ENCODE data around the gene ZMIZ1.
A peak's percentile ranks its signal among the peaks of the same experiment; 100 is the strongest.

Gene ZMIZ1

DNA sequence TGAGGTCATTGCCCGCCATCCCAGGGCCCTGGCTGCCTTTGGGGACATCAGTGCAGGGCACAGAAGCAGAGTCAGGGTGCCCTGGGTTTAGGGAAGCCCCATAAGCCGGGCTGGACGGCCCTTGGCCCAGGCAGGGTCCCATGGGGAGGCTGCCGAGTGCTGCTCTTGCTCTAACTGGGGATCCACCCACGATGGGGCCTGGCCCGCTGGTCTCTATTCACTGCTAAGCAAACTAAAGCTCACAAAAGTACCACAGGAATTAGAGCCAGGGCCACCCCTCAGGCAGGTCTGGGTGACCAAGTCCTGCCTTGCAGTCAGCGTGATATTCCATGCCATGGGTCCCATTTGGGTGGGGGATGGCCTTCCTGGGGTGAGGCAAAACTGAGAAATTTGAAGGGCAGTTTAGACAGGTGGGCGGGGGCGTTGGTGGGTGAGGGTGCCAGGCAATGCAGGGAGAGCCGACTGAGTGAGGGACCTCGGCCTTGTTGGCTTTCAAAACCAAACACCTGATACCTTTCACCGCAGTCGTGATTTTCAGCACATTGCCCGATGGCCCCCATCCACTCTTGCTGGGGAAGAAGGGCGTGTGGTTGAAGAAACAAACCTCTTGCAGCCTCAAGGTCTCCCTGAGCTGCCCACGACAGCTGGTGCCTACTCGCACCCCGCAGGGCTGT, 185.7 kb downstream of the ZMIZ1 start:
- no peak for DNase-seq

- DNase-seq: no peak
Measured at GRCh38 chr10:79255007-79255507, 186.3 kb downstream of the ZMIZ1 start.

GRCh38 chr10:79256264-79256806, 187.6 kb downstream of the ZMIZ1 start:
- no peak for DNase-seq

DNA sequence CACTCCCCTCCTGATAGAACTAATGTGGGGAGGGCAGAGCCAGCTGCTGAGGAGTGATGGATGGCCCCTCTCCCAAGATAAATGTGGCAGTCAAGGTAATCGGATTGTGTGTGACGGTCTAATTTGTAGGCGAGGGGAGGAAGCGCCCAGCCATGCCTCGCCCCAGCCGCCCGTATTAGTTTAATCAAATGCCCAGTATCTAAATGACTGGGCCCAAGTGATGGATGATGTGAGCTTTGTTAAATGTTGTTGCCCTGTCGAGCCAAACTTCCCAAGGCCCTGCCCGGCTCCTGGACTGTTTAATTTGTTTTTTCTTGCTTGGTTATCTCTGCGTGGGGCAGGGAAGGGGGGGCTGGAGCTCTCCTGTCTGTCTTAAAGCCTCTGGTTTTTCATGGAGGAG, 190.1 kb downstream of the ZMIZ1 start:
- DNase-seq: no peak

GRCh38 chr10:79259834-79260233, 191.1 kb downstream of the ZMIZ1 start:
- DNase-seq: no peak

- no peak for DNase-seq
Measured at GRCh38 chr10:79260811-79261740, 192.3 kb downstream of the ZMIZ1 start.

DNA sequence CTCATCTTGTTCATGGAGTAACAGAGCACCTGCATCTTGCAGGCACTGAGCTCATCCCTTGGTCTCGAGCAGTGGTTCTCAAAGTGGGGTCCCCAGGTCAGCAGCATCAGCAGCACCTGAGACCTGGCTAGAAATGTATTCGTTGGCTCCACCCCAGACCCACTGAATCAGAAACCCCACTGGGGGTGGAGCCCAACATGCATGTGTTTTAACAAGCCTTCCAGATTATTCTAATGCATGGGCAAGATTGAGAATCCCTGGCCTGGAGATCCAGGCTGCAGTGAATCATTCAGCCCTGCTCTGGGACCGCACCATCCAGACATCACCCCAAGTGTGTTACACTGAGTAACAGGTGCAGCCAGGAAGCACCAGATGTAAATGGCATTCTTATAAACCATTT, 193.4 kb downstream of the ZMIZ1 start:
- DNase-seq: no peak

- no peak for DNase-seq
Measured at GRCh38 chr10:79262959-79263746, 194.4 kb downstream of the ZMIZ1 start.

- no peak for DNase-seq
Measured at GRCh38 chr10:79263939-79264338, 195.2 kb downstream of the ZMIZ1 start.

DNA sequence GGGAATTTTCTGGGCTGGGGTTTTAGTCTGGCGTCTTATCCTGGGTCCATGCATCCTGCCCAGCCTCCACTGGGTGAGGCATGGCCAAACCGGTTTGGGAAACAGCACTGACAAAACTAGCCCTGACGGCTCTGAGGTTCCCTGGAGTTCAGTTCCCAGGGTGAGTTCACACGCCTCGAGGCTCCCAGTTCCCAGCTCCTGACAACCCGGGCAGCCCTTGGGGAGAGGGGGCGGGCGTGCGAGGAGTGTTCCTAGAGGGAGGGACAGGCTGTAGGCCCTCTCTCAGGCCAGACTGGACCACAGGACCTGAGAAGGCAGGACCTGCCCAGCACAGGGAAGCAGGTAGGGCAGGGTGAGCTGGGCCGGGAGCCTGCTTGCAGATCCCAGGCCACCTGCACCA, 196.2 kb downstream of the ZMIZ1 start:
- no peak for DNase-seq

- peak; percentile 78 for DNase-seq
Measured at GRCh38 chr10:79266084-79266483, 197.3 kb downstream of the ZMIZ1 start.

DNA sequence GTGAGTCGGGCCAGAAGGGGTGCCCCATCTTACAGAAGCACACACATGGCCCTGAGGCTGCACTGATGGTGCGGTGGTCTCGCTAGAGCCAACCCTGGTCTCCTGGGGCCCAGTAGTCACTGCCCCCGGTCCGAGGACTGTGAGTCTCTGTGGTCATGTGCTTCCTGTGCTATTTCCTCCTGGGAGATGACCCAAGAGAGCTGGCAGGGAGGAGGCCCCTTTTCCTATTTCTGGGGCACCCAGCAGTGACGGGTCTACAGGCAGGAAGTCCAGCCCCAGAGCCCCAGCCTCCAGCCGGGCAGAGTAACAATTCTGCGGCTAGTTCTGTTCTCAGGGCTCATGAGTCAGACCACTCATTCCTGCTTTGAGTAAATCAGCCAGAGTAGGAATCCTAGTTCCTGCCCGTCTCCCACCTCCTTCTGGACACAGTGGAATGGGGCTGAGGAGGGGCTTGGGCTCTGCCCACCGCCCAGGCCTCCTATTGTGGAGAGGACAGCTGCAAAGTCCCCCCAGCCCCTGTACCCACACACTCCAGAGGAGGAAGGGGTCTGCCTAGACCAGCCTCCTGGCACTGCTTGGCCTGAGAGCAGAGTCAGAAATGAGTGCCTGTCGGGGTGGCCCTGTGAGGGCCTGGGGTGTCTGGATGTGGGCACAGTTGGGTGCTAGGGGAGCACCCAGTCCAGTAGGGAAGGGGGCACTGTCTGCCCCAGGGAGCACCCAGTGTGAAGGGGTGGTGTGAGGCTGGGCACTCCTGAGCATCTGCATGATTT, 198.0 kb downstream of the ZMIZ1 start:
- DNase-seq: peak; percentile 96

- peak; percentile 44 for DNase-seq
Measured at GRCh38 chr10:79267499-79267898, 198.7 kb downstream of the ZMIZ1 start.

- DNase-seq: peak; percentile 74
Measured at GRCh38 chr10:79268161-79268601, 199.4 kb downstream of the ZMIZ1 start.

GRCh38 chr10:79268742-79269141, 200.0 kb downstream of the ZMIZ1 start:
- no peak for DNase-seq

DNA sequence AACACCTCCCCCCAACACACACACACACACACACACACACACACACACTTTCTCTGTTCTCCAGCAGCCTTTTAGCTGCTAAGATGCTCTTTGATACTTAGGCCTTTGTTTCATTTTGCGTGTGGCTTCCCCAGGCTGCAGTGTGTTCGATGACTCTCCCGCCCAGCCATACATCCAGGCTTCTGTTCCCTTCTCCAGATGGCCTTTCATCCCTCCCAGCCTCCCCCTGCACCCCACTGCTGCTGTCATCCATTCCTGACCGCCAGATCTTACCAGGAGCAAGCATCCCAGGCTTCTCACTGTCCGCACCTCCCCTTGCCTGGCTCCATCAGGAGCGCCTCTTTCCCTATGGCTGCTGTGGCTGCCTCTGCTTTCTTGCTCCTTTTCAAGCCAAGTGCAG, 200.7 kb downstream of the ZMIZ1 start:
- no peak for DNase-seq

- no peak for DNase-seq
Measured at GRCh38 chr10:79269969-79270368, 201.2 kb downstream of the ZMIZ1 start.

DNA sequence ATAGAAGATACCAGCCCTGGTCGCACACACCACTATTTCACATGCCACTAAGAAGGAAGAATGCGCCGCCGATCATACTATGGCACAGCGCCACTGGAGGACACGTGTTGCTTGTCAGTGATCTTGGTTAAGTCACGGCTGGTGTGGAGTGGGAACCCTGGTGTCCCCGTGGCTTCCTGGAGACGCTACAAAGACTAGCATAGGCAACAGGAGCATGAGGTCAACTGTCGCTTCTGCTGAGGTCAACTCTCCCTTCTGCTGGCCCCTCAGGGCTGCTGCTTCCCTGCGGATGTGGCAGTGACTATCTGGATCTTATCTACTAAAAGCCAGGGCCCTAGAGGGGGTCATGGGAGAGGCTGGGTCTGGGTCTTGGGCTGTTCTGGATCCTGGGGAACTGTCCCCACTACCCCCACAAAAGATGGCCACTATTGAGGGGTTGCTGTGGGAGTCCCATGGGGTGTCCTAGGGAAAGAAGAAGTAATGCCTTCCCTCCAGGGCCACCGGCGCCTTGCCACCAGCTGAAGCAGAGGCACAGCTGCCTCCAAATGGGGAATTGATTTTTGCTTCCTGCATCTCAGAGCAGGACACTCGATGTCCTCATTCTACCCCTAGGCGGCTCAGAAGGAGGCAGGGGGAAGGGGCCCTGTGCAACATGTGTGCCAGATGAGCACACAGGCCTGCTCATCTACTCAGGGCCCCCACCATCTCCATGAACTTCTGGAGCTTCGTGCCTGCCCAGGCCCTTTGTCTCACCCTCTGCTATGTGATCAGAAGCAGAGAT, 201.9 kb downstream of the ZMIZ1 start:
- peak; percentile 84 for DNase-seq

DNA sequence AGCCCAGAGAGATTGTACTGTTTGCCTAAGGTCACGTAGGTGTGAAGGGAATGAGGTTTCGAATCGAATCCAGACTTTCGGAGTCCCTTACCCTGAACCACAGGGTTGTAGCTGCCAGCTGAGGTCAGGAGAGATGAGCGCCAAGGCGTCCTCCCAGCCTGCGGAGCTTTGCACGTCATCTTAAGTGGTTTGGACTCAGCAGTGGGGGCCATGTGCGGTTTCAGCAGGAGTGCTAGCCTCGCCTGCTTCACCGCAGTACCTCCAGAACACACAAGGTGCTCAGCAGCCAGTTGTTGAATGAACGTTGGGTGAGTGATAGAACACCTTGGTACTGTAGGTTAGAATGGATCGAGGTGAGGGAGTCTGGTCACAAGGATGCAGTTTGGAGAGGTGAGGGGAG, 203.6 kb downstream of the ZMIZ1 start:
- no peak for DNase-seq

- DNase-seq: peak; percentile 47
Measured at GRCh38 chr10:79273604-79274003, 204.8 kb downstream of the ZMIZ1 start.

Measured in inflammatory macrophage treated with lipopolysaccharide for 4 hours (primary cell).